Left lung (tissue), 10 donors: Measurements from ENCODE around the gene ZNF655. TPM values are rescaled to one million over a fixed set of nuclear protein-coding genes. Genes with fewer than 3 reads are reported as not detected.

Source experiments
- ATAC-seq: fragments of 200-7000 bp; cut with Tn5 transposase; one replicate; pipeline ENCODE4 v1.9.1; 2020; ENCODE audit warnings: moderate library complexity
- DNase-seq, 4 donors: peaks; one replicate each; pipeline ENCODE4 v3.0.0-alpha.2; 2013 to 2020
- H3K27ac ChIP-seq, 2 donors: fragments of 200-600 bp; sonication (generic) in 1 of 2; one replicate each; pipeline versions ENCODE4 v1.5.0 to v1.8.0; 2020 to 2021
- H3K27me3 ChIP-seq, 2 donors: fragments of 200-600 bp; sonication (generic) in 1 of 2; one replicate each; pipeline versions ENCODE4 v1.5.0 to v1.8.0; 2020 to 2021
- H3K36me3 ChIP-seq, 2 donors: fragments of 200-600 bp; sonication (generic) in 1 of 2; one replicate each; pipeline versions ENCODE4 v1.5.0 to v1.8.0; 2020 to 2021
- H3K4me1 ChIP-seq, 2 donors: fragments of 200-600 bp; one replicate each; pipeline ENCODE4 v1.8.0; 2021
- H3K4me3 ChIP-seq, 2 donors: fragments of 200-600 bp; sonication (generic) in 1 of 2; one replicate each; pipeline versions ENCODE4 v1.5.0 to v1.8.0; 2020 to 2021; ENCODE audit warnings: mild to moderate bottlenecking in 1 of 2
- H3K9me3 ChIP-seq, 2 donors: fragments of 200-600 bp; sonication (generic) in 1 of 2; one replicate each; pipeline versions ENCODE4 v1.5.0 to v1.8.0; 2020 to 2021
- CTCF ChIP-seq, 2 donors: fragments of 200-600 bp; sonication (generic) in 1 of 2; IDR thresholded peaks; one replicate each; pipeline versions ENCODE4 v1.5.0 to v1.8.0; 2021; ENCODE audit warnings: antibody characterized with exemption in 2 of 2
- intact Hi-C, 2 donors: fragments of 100-400 bp; cut with DNase I; formaldehyde crosslinking; loops; one replicate each; pipeline versions ENCODE4 v1.11.2 to v1.14.2; 2022
- polyA plus RNA-seq, 6 donors: library from polyadenylated mRNA; unstranded; fragments of 120-200 nt; gene quantifications; one replicate each; pipeline ENCODE4 v1.2.1, GENCODE V29; 2013; ENCODE audit not compliant: insufficient read length in 6 of 6
- total RNA-seq, 2 donors: library from RNA; stranded (reverse); fragmentation: NEBNext Ultra II Directional; extraction: Animal tissue kit (Norgen Biotek cat#: 25700); gene quantifications; one replicate each; pipeline ENCODE4 v1.2.1, GENCODE V29; 2021
- donor health status: DM: no; HTN: yes; CAD: no.
- donor health status: DM: no; HTN: no; CAD: no.

Gene ZNF655
- total and polyA plus RNA-seq, 8 donors = 56.0 to 107 (median 95.0) TPM

DNA sequence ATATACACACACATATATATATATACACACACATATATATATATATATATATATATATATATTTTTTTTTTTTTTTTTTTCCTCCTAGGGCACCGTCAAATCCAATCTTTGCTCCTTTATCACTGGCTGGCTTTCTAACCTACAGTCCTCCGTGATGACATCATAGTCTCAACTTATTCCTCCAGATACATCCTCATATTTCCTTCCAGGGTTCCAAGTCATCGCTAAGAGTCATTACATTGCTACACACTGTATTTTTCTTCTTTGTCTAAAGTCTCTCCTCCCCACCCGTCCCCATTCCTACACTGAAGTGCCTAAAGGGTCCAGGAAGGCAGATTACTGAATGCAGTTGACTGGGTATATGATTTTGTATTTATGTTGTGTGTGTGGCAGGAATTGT lies 5.4 kb upstream of the ZNF655 start:
- no peak overlapping the region for H3K27ac ChIP-seq
- H3K9me3 ChIP-seq = no peaks in the 10 kb centered on the region
- H3K4me1 ChIP-seq = peaks cover 16 to 42% of the 10 kb centered on the region in 2 donors
- no peak for TF ChIP-seq CTCF (IDR thresholded peaks at IDR 0.05)
- intact Hi-C loops = no loop called here
- DNase-seq (no peak), ATAC-seq (no peak)
- peaks cover 0 to 25% of the 10 kb centered on the region in 2 donors for H3K36me3 ChIP-seq
- no peak overlapping the region for H3K4me3 ChIP-seq
- H3K27me3 ChIP-seq = no peaks in the 10 kb centered on the region

DNA sequence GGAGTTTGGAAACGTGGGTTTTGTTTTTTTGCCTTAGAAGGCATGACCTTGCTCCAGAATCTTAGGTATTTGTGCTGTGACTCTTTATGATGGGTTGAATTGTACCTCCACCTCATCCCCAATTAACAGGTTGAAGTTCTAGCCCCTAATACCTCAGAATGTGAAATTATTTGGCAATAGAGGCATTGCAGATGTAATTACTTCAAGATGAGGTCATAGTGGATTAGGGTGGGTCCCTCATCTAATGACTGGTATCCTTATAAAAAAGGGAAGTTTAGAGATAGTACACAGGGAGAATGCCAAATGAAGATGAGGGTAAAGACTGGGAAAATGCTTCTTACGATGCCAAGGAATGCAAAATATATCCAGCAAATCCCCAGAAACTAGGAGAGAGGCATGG lies 3.5 kb upstream of the ZNF655 start:
- Histone ChIP-seq H3K9me3 (no peaks in the 10 kb centered on the region), H3K4me1 (peaks cover 16 to 51% of the 10 kb centered on the region in 2 donors), H3K27ac (no peak overlapping the region), H3K36me3 (peaks cover 0 to 21% of the 10 kb centered on the region in 2 donors), H3K4me3 (no peak overlapping the region), H3K27me3 (no peaks in the 10 kb centered on the region)
- intact Hi-C loops = no loop called here
- no peak for ATAC-seq
- TF ChIP-seq CTCF (IDR thresholded peaks at IDR 0.05) = no peak
- DNase-seq = no peak

GRCh38 chr7:99557196-99557607 lies 1.2 kb upstream of the ZNF655 start:
- no peaks in the 10 kb centered on the region for H3K27me3 ChIP-seq
- no peaks in the 10 kb centered on the region for H3K9me3 ChIP-seq
- no peak for DNase-seq
- H3K27ac ChIP-seq = peak overlapping the region; percentile 96 to 99
- intact Hi-C loops = no loop called here
- ATAC-seq = no peak
- H3K36me3 ChIP-seq = peaks cover 0 to 41% of the 10 kb centered on the region in 2 donors
- peaks cover 11 to 66% of the 10 kb centered on the region in 2 donors for H3K4me1 ChIP-seq
- H3K4me3 ChIP-seq = peak overlapping the region; percentile 88 to 95
- no peak for TF ChIP-seq CTCF (IDR thresholded peaks at IDR 0.05)

DNA sequence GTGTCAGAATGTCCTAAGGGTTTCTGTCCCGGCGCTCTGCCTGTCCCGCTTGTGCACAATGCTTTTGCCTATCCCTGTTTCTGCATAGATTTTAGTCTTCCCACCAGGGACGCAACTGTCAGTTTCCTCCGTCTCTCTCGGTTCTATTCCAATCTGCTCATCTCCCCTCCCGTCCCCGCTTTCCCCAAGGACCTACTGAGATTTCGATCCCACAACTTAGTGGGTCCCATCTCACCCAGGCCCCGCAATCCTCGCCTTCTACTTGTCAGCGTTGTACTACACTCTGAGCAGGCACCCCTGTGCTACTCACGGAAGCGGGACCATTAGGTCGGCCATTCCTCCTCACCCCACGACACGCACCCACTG lies 519 bp upstream of the ZNF655 start:
- ATAC-seq (peak; percentile 64), DNase-seq (no peak)
- intact Hi-C loops = no loop called here

More for the DNA sequence above, 519 bp upstream of the ZNF655 start:
- peaks cover 11 to 67% of the 10 kb centered on the region in 2 donors for H3K4me1 ChIP-seq
- TF ChIP-seq CTCF (IDR thresholded peaks at IDR 0.05) = no peak
- H3K27me3 ChIP-seq = no peaks in the 10 kb centered on the region
- peak overlapping the region; percentile 88 to 95 for H3K4me3 ChIP-seq
- no peaks in the 10 kb centered on the region for H3K9me3 ChIP-seq
- H3K36me3 ChIP-seq = peaks cover 0 to 49% of the 10 kb centered on the region in 2 donors
- H3K27ac ChIP-seq = peak overlapping the region; percentile 96 to 99
